ENCODE measurements around the gene TCP11L1. TPM values are rescaled to one million over a fixed set of nuclear protein-coding genes. Genes with fewer than 3 reads are reported as not detected.

The TCP11L1 gene
- total and polyA plus RNA-seq, 2 of the 8 experiments (the other 6 are each of a cell fraction or from before 2014, with no cell fraction given) = 10.9 to 23.1 TPM

DNA sequence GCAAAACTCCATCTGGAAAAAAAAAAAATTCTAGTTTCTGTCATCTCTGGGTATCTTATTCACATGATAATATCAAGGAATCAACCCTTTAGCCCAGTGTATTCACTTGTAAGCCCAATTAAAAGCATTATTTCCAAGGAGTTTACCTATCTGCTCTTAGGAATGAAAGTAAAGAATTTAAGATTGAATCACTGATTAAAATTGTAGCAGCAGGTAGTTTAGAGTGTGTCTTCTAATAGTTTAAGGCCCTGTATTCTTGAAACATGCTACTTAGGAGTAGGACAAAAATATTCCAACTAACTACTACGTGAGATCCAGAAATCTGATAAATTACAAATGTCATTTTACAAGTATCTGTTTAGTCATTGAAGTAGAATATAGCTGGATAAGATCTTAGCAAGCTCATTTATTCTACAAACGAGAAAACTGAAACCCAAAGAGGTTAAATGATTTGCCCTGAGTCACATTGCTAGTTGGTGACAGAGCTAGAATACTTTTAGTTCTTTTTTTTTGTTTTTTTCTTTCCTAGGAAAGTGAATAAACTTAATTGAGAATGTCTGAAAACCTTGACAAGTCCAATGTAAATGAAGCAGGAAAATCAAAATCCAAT, 4.0 kb downstream of the TCP11L1 start:
- Histone ChIP-seq H2BK5ac (ENCODE audit: low read depth, low read length) (no peak overlapping the region), H3K36me3 (ENCODE audit: control insufficient read depth in 2 of 4, insufficient read depth in 4 of 4, low read length in 3 of 4) (peaks cover 0 to 33% (median 11%) of the 10 kb centered on the region in 4 experiments; a peak in 4 of 8 replicates), H3K79me2 (ENCODE audit: control insufficient read depth in 1 of 2, insufficient read depth in 2 of 2, low read length in 2 of 2) (0 out of 4 replicates have a peak, but pooled peaks cover 0 to 3% of the 10 kb centered on the region in 2 experiments), H3K18ac (ENCODE audit: extremely low read depth, low read length) (no peak overlapping the region), H2BK120ac (replicated peaks; ENCODE audit: low read depth, low read length) (no peak overlapping the region), H3K56ac (replicated peaks; ENCODE audit: insufficient read length, low read depth, low read length) (no peak overlapping the region), H2BK12ac (ENCODE audit: low read depth, low read length) (no peak overlapping the region), H3K27ac (ENCODE audit: low read depth, low read length) (no peak overlapping the region), H4K20me1 (replicated peaks in 1 of 2; ENCODE audit: control insufficient read depth in 1 of 2, insufficient read depth in 2 of 2, low read length in 2 of 2) (no peaks in the 10 kb centered on the region), H3K4me1 (replicated peaks in 1 of 4; ENCODE audit: control insufficient read depth in 3 of 4, insufficient read depth in 4 of 4, low read length in 3 of 4) (peaks cover 0 to 5% (median 4%) of the 10 kb centered on the region in 4 experiments; a peak in 4 of 7 replicates), H3K4me3 (ENCODE audit: extremely low read depth in 1 of 4, insufficient read depth in 2 of 4, low read depth in 3 of 4, low read length in 4 of 4) (no peak overlapping the region), H3K4ac (replicated peaks; ENCODE audit: insufficient read length, low read depth, low read length) (no peak overlapping the region), H3K79me1 (ENCODE audit: low read depth, low read length) (no peaks in the 10 kb centered on the region), H3K23ac (ENCODE audit: insufficient read length) (no peak overlapping the region), H2BK20ac (ENCODE audit: low read length) (no peak overlapping the region), H3K14ac (ENCODE audit: insufficient read length) (no peak overlapping the region), H4K5ac (ENCODE audit: insufficient read length, low read depth, low read length) (no peak overlapping the region), H2BK15ac (ENCODE audit: low read length) (no peak overlapping the region), H3K9me3 (ENCODE audit: insufficient read depth in 2 of 2, low read depth in 1 of 2, low read length in 1 of 2) (peaks cover 0 to 3% of the 10 kb centered on the region in 2 experiments; a peak in 1 of 4 replicates), H2AK5ac (ENCODE audit: low read depth, low read length) (no peak overlapping the region), H3K4me2 (ENCODE audit: insufficient read depth in 1 of 2, low read depth in 2 of 2, low read length in 2 of 2) (no peak overlapping the region), H4K91ac (replicated peaks; ENCODE audit: insufficient read length, low read length) (no peak overlapping the region), H3K27me3 (replicated peaks in 1 of 4; ENCODE audit: control insufficient read depth in 3 of 4, extremely low read depth in 1 of 4, insufficient read depth in 3 of 4, low read length in 3 of 4) (no peaks in the 10 kb centered on the region), H4K8ac (ENCODE audit: extremely low read depth, insufficient read depth, low read length) (no peak overlapping the region), H3K9ac (replicated peaks in 1 of 4; ENCODE audit: extremely low read depth in 1 of 4, low read depth in 3 of 4, low read length in 3 of 4) (no peak overlapping the region), H2AFZ (ENCODE audit: low read length) (no peak overlapping the region), H3K23me2 (ENCODE audit: low read depth, low read length) (no peaks in the 10 kb centered on the region; the same call in 1 of the 2 replicates)
- ChIA-PET POLR2A (ENCODE audit: partially characterized antibody) (no interaction called here), CTCF (ENCODE audit: partially characterized antibody) (interaction anchor here (1.5 kb wide), 1 partner anchor 22 kb away, joined by 4 read pairs; no protein-coding TSS in a partner anchor)
- no peak for FAIRE-seq
- DNase-seq (ENCODE audit: low read depth in 1 of 2, low spot score in 2 of 2) = no peak
- 85% methylated on average over 2 of the region's 2 CpGs; no CpG with 5 or more reads in 1 of the 2 experiments for WGBS, 2 experiments (ENCODE audit: extremely low coverage in 1 of 2, insufficient coverage in 1 of 2, insufficient read length in 1 of 2, insufficient replicate concordance in 2 of 2, low coverage in 1 of 2, low lambda C conversion rate in 2 of 2, missing lambda C conversion rate in 1 of 2)
- TF ChIP-seq TAF1 (IDR thresholded peaks at IDR 0.05; ENCODE audit: low read depth, low read length) = no peak
- TF ChIP-seq PHF8 (conservative IDR thresholded peaks at IDR 0.05; ENCODE audit: low read depth, low read length) = no peak
- no peak for TF ChIP-seq KDM5A (IDR thresholded peaks at IDR 0.05; ENCODE audit: low read length)
- no peak for TF ChIP-seq FOSL1 (IDR thresholded peaks at IDR 0.05; ENCODE audit: insufficient read depth, low read depth, low read length)
- TF ChIP-seq, protein P1, sequence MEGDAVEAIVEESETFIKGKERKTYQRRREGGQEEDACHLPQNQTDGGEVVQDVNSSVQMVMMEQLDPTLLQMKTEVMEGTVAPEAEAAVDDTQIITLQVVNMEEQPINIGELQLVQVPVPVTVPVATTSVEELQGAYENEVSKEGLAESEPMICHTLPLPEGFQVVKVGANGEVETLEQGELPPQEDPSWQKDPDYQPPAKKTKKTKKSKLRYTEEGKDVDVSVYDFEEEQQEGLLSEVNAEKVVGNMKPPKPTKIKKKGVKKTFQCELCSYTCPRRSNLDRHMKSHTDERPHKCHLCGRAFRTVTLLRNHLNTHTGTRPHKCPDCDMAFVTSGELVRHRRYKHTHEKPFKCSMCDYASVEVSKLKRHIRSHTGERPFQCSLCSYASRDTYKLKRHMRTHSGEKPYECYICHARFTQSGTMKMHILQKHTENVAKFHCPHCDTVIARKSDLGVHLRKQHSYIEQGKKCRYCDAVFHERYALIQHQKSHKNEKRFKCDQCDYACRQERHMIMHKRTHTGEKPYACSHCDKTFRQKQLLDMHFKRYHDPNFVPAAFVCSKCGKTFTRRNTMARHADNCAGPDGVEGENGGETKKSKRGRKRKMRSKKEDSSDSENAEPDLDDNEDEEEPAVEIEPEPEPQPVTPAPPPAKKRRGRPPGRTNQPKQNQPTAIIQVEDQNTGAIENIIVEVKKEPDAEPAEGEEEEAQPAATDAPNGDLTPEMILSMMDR (IDR thresholded peaks at IDR 0.05; ENCODE audit: control extremely low read depth in 1 of 3, insufficient read depth in 1 of 3, low read depth in 1 of 3, low read length in 3 of 3) = no peak
- TF ChIP-seq YY1 (IDR thresholded peaks at IDR 0.05; ENCODE audit: low read depth, low read length) = no peak
- no peak for TF ChIP-seq SIX5 (IDR thresholded peaks at IDR 0.05; ENCODE audit: low read depth, low read length)
- TF ChIP-seq, protein P2, sequence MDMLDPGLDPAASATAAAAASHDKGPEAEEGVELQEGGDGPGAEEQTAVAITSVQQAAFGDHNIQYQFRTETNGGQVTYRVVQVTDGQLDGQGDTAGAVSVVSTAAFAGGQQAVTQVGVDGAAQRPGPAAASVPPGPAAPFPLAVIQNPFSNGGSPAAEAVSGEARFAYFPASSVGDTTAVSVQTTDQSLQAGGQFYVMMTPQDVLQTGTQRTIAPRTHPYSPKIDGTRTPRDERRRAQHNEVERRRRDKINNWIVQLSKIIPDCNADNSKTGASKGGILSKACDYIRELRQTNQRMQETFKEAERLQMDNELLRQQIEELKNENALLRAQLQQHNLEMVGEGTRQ (IDR thresholded peaks at IDR 0.05; ENCODE audit: low read length) = no peak
- no peak for TF ChIP-seq KDM4A (IDR thresholded peaks at IDR 0.05; ENCODE audit: low read depth, low read length, severe bottlenecking)
